ENCODE data around the gene MUS81.

MUS81 gene

GRCh38 chr11:65865550-65866172, 5.4 kb downstream of the MUS81 start:
- no peak for TF ChIP-seq CTCF (IDR thresholded peaks at IDR 0.05; ENCODE audit: unreplicated experiment in 3 of 3)
- Mint-ChIP-seq H3K9me3 (no peaks in the 10 kb centered on the region), H3K36me3 (ENCODE audit: low read depth) (peaks cover 37% of the 10 kb centered on the region), H3K27me3 (ENCODE audit: low read depth) (no peaks in the 10 kb centered on the region), H3K4me1 (peaks cover 8% of the 10 kb centered on the region), H3K4me3 (no peak overlapping the region), H3K27ac (no peak overlapping the region)

DNA sequence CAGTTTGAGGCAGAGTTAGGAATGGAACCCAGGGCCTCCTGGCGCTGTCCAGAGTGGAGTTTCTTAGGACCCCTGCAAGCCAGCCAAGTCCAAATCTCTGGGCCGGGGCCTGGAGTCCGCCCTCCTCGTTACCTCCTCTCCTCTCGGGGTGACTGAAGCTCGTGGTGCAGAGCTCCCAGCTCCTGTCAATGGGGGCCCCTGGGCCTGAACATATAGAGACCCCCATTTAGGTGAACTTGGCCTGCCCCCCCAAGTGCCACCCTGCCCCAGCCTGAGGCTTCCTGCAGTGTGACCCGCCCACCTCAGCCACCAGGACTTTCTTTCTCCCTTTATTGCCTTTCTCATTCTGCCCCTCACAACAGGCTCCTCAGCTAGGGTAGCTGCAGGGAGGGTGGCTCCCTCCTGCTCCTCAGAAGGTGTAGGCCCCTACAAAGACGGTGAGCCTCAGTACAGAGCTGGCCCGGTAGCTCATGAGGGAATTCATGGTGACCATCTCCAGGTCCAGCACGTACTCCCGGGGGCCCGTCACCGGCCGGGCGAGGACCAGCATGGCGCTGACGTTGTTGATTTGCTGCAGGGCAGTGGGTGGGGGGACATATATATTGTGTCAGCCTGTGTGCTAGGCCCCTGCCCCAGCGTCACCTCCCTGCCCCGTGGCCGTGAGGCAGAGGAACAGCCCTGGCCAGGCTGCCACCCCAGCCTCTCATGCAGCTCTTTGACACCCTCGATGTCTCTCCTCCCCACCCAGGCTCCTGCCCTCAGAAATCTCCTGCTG, 6.5 kb downstream of the MUS81 start:
- TF ChIP-seq CTCF (IDR thresholded peaks at IDR 0.05; ENCODE audit: unreplicated experiment in 3 of 3): no peak
- H3K27me3 Mint-ChIP-seq (ENCODE audit: low read depth): no peaks in the 10 kb centered on the region
- H3K36me3 Mint-ChIP-seq (ENCODE audit: low read depth): peaks cover 38% of the 10 kb centered on the region
- H3K4me3 Mint-ChIP-seq: peak overlapping the region in 1 of 3 experiments; percentile 23
- no peaks in the 10 kb centered on the region for H3K9me3 Mint-ChIP-seq
- H3K4me1 Mint-ChIP-seq: peaks cover 8% of the 10 kb centered on the region
- H3K27ac Mint-ChIP-seq: no peak overlapping the region

GRCh38 chr11:65867284-65868071, 7.2 kb downstream of the MUS81 start:
- Mint-ChIP-seq H3K27me3 (ENCODE audit: low read depth) (no peaks in the 10 kb centered on the region), H3K9me3 (no peaks in the 10 kb centered on the region)
- TF ChIP-seq CTCF (IDR thresholded peaks at IDR 0.05; ENCODE audit: unreplicated experiment in 3 of 3): no peak

GRCh38 chr11:65868076-65868667, 7.9 kb downstream of the MUS81 start:
- Mint-ChIP-seq H3K4me1 (peaks cover 3% of the 10 kb centered on the region), H3K27me3 (ENCODE audit: low read depth) (no peaks in the 10 kb centered on the region), H3K4me3 (peak overlapping the region in 2 of 3 experiments; percentile 15 to 23), H3K27ac (peak overlapping the region in 1 of 3 experiments; percentile 64), H3K9me3 (no peaks in the 10 kb centered on the region), H3K36me3 (ENCODE audit: low read depth) (peaks cover 33% of the 10 kb centered on the region)
- TF ChIP-seq CTCF (IDR thresholded peaks at IDR 0.05; ENCODE audit: unreplicated experiment in 3 of 3): no peak

More at GRCh38 chr11:65867284-65868071, 7.2 kb downstream of the MUS81 start:
- Mint-ChIP-seq H3K27ac (peak overlapping the region in 2 of 3 experiments; percentile 64 to 73), H3K4me1 (peaks cover 7% of the 10 kb centered on the region), H3K36me3 (ENCODE audit: low read depth) (peaks cover 36% of the 10 kb centered on the region), H3K4me3 (peak overlapping the region; percentile 30 to 79 (median 32))

- Mint-ChIP-seq H3K27ac (peak overlapping the region in 1 of 3 experiments; percentile 51), H3K27me3 (ENCODE audit: low read depth) (no peaks in the 10 kb centered on the region), H3K4me3 (peak overlapping the region in 2 of 3 experiments; percentile 60 to 75), H3K36me3 (ENCODE audit: low read depth) (peaks cover 28% of the 10 kb centered on the region), H3K4me1 (peaks cover 3% of the 10 kb centered on the region), H3K9me3 (no peaks in the 10 kb centered on the region)
- no peak for TF ChIP-seq CTCF (IDR thresholded peaks at IDR 0.05; ENCODE audit: unreplicated experiment in 3 of 3)
These were observed 8.7 kb downstream of the MUS81 start for GRCh38 chr11:65868907-65869306.

All from nephron (organoid).